Hypothalamus (tissue), 51 donors: ENCODE measurements around the gene CELSR1.

ENCODE experiments used
- DNase-seq, 51 donors: peaks; one replicate each; lab custom pipeline; 2025; lab: John Stamatoyannopoulos, UW

CELSR1 gene

GRCh38 chr22:46430961-46431838 is 106.2 kb downstream of the CELSR1 start:
- DNase-seq: no peak

GRCh38 chr22:46429325-46429853 is 108.0 kb downstream of the CELSR1 start:
- no peak for DNase-seq

DNA sequence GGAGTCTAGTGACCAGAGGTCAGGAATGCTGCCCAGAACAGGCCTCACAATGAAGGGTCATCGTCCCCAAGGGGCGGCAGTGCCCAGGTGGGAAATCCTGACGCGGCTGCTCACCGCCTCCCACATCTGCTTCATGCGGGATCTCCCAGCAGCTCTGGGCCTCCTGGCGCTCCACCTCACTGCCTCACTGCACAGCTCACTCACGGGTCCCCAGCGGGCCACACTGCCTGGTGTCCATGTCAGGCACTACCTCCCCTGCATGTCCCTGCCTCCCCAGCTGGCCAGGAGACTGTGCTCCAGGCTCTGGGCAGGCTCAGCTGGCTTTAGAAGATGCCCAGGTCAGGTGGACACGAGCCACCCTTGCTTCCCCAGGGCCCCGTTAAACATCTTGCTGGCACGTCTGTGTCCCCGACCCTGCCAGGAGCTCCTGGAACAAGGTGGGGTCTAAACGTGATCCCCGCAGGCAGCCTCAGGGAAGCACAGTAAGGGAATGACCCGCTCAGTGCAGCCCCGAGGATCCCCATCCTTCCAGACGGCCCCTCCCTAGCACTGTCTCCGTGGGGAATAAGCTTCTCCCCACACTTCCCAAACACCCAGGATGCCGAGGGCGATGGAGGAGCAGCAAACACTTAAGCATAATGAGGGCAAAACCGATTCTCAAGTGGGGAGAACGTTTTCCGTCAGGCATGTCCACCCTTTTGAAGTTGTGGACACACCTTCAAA is 108.7 kb downstream of the CELSR1 start:
- DNase-seq: no peak

GRCh38 chr22:46428171-46428570 is 109.2 kb downstream of the CELSR1 start:
- no peak for DNase-seq

DNA sequence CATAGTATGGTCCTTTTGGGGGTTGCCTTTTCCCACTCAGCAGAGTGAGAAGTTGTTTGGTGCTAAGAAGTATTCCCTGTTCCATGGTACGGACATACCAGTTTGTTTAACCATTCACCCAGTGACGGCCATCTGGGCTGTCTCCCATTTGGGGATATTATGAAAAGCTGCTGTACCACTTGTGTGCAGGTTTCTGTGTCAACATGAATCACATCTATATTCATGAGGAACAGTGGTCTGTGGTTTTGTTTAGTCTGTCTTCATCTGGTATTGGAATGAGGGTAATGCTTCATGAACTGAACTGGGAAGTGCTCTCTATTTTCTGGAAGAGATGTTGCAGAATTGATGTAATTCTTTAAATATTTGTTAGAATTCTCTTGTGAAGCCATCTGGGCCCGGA is 112.4 kb downstream of the CELSR1 start:
- DNase-seq: no peak

- DNase-seq: no peak
These were observed 112.9 kb downstream of the CELSR1 start for GRCh38 chr22:46424496-46424895.

DNA sequence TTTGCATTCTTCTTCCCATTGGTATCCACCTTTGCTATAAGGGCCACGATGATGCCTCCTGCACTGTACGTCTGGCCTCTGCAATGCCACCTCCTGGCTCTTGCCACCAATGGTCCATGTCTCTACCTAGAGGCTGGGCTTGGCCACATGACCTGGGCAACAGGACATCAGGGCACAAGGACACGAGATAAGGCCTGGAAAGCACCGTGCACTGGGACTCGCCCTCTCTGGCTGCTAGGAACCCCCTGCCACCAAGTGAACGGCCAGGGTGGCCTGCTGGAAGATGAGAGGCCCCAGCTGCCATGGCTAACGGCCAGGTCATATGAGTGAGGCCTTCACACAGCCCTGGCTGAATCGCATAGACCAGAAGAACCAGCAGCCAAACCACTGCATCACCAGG is 114.5 kb downstream of the CELSR1 start:
- DNase-seq: peak in 5 of 51 donors; percentile 3 to 16 (median 6)

DNA sequence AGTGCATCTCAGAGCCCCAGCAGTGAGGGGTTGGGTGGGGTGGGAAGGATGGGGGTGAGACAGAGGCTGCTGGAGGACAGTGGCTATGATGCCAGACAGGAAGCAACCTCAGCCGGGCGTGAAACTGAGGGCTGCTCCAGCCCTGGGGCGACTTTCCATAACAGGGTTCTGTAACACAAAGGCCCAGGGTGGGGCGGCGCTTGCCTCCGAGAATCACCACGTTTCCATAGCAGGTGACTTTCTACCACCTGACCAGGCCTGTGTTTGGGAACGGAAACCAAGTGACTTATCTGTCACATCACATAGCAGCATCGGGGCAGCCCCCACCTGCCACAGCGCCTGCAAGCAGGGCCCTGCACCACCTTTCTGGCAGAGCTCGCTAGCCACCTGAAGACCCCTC is 116.2 kb downstream of the CELSR1 start:
- no peak for DNase-seq

DNA sequence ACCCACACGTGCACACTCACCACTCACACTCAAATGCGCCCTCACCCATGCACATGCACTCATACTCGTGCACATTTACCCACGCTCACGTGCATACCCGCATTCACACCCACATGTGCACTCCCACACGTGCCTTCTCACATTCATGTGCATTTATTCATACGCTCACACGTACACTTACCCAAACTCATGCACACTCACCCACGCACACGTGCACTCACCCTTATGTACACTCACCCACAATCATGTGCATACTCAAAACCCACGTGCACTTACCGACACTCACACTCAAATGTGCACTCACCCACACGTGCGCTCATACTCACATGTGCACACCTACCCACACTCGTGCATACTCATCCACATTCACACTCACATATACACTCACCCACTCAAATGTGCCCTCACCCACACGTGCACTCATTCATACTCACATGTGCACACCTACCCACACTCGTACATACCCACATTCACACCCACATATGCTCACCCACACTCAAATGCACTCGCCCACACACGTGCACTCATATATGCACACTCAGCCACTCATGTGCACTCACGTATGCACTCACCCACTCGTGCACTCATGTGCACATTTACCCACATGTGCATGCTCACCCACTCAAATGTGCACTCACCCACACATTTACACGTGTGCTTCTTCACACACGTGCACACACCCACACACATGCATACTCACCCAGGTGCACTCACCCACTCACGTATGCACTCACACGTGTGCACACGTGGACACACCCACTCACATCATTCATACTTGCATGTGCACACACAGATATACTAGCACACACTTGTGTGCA is 117.5 kb downstream of the CELSR1 start:
- DNase-seq: no peak

GRCh38 chr22:46418827-46419226 is 118.6 kb downstream of the CELSR1 start:
- no peak for DNase-seq

- no peak for DNase-seq
These were observed 119.7 kb downstream of the CELSR1 start for GRCh38 chr22:46417769-46418168.

- no peak for DNase-seq
These were observed 120.4 kb downstream of the CELSR1 start for GRCh38 chr22:46416891-46417580.

DNA sequence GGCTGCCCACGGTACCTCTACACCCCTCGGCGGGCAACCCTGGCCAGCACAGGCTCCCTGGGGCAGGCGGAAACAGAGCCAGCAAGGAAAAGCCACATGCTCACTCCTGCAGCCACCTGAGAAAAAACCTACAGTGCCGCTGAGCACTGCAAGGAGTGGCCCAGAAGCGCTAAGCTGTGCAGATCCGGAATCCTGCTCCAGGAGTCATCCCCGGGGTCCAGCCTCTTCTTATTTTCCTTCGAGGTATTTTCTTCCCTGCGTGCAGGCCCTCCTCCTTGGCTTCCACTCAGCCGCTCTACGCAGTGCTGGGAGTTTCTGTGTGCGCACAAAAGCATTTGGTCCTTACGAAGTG is 120.9 kb downstream of the CELSR1 start:
- DNase-seq: no peak

GRCh38 chr22:46415776-46416519 is 121.5 kb downstream of the CELSR1 start:
- peak in 1 of 51 donors; percentile 61 for DNase-seq

DNA sequence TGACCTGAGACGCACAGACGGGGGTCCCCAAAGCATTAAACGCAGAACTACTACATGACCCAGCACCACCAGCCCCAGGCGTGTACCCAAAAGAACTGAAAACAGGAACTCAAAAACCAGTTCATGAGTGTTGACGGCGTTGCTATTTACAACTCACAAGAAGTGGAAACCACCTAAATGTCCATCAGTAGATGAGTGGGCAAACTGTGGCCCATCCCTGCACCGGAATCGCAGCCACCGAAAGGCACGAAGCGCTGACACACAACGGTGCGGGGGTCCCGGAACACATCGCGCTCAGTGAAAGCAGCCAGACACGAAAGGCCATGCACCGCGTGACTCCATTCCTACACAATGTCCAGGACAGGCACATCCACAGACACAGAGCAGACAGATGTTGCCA is 122.7 kb downstream of the CELSR1 start:
- no peak for DNase-seq

DNA sequence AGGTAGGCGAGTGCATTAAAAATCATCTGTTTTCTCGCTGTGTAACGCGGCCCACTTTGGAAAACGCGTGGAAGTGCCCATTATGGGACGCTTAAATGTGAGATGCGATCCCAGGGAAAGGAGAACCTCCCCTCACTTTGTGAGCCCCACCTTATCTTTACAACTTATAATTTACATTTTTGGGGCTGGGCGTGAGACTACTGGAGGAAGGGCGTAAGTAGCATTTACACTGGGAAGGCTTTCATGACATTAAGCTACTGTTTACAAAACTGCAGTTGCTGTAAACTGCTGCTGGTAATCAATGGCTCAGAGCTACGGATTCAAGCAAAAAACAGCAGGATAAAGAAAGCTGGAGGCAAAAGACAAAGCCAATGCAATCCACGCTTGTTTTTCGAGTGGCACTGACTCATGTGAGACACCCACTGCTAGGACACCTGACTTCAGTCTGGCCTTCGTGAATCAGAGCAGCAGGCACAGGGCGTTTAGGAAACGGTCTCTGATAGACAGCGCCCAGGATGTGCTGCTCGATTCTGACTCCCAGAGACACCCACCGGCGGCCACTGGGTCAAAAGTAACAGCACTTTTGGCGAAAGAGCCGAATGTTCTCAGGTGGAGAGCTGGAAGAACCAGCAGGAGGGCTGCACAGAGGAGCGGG is 123.6 kb downstream of the CELSR1 start:
- peak in 1 of 51 donors; percentile 31 for DNase-seq

DNA sequence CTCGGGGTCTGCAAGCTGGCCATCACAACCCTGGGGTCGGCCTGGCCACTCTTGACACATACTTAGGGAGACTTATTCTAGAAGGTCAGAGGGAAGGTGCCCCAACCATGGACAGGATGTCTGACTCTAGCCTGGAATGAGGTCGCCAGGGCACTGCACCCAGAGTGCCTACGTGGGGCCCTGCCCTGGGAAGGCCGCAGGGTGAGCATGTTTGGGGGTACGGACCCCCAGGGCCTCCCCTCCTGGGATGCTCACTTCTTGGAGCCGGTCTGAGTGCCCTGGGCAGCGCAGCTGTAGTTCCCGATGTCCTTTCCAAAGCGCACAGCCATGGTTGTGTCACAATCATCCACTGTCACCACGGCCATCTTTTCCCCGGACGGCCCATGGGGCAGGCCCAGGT is 126.1 kb downstream of the CELSR1 start:
- DNase-seq: no peak

- no peak for DNase-seq
These were observed 127.1 kb downstream of the CELSR1 start for GRCh38 chr22:46410291-46410808.
